DMS153 (cell line): Measurements from ENCODE around the gene CLTCL1.

Experiments
- DNase-seq: peaks from one replicate; lab custom pipeline; 2025; lab: John Stamatoyannopoulos, UW

Gene CLTCL1

GRCh38 chr22:19244600-19245352, 46.7 kb downstream of the CLTCL1 start:
- DNase-seq: no peak

GRCh38 chr22:19242699-19243098, 48.8 kb downstream of the CLTCL1 start:
- DNase-seq: no peak

- DNase-seq: no peak
Measured at GRCh38 chr22:19241593-19241906, 50.0 kb downstream of the CLTCL1 start.

GRCh38 chr22:19240813-19241592, 50.5 kb downstream of the CLTCL1 start:
- DNase-seq: no peak

- DNase-seq: no peak
Measured at GRCh38 chr22:19239464-19239863, 52.1 kb downstream of the CLTCL1 start.

- no peak for DNase-seq
Measured at GRCh38 chr22:19238900-19239299, 52.6 kb downstream of the CLTCL1 start.

- DNase-seq: no peak
Measured at GRCh38 chr22:19235874-19236273, 55.6 kb downstream of the CLTCL1 start.

GRCh38 chr22:19234126-19234896, 57.2 kb downstream of the CLTCL1 start:
- no peak for DNase-seq

- DNase-seq: no peak
Measured at GRCh38 chr22:19233189-19233661, 58.3 kb downstream of the CLTCL1 start.

GRCh38 chr22:19232623-19233022, 58.9 kb downstream of the CLTCL1 start:
- peak; percentile 81 for DNase-seq

GRCh38 chr22:19231986-19232385, 59.5 kb downstream of the CLTCL1 start:
- no peak for DNase-seq

- no peak for DNase-seq
Measured at GRCh38 chr22:19229600-19229999, 61.9 kb downstream of the CLTCL1 start.

GRCh38 chr22:19228179-19228578, 63.3 kb downstream of the CLTCL1 start:
- no peak for DNase-seq

GRCh38 chr22:19226428-19226827, 65.1 kb downstream of the CLTCL1 start:
- DNase-seq: no peak

- DNase-seq: no peak
Measured at GRCh38 chr22:19225560-19225959, 66.0 kb downstream of the CLTCL1 start.

- no peak for DNase-seq
Measured at GRCh38 chr22:19224985-19225384, 66.5 kb downstream of the CLTCL1 start.

GRCh38 chr22:19224557-19224956, 67.0 kb downstream of the CLTCL1 start:
- no peak for DNase-seq

- no peak for DNase-seq
Measured at GRCh38 chr22:19223617-19224016, 67.9 kb downstream of the CLTCL1 start.

GRCh38 chr22:19223110-19223509, 68.4 kb downstream of the CLTCL1 start:
- no peak for DNase-seq

- DNase-seq: no peak
Measured at GRCh38 chr22:19222242-19223005, 69.1 kb downstream of the CLTCL1 start.

GRCh38 chr22:19220867-19221266, 70.7 kb downstream of the CLTCL1 start:
- DNase-seq: no peak
